Dermis microvascular lymphatic vessel endothelial cell (primary cell): ENCODE measurements around the gene RTN4RL2. TPM values are rescaled to one million over a fixed set of nuclear protein-coding genes. Genes with fewer than 3 reads are reported as not detected.

Experiments
- DNase-seq, 2 donors: peaks; one replicate each; pipeline versions ENCODE4 v3.0.0 to v3.0.0-alpha.2; 2010; ENCODE audit warnings: low read depth in 2 of 2
- total RNA-seq: library from RNA; depleted of rRNA; stranded (reverse); fragments of >200 nt; gene quantifications from 2 replicates; pipeline ENCODE4 v1.2.1, GENCODE V29; 2014

The RTN4RL2 gene
- total RNA-seq, 1 donor from 2014 or later: not detected

GRCh38 chr11:57462597-57462996 is 2.3 kb downstream of the RTN4RL2 start:
- no peak for DNase-seq

GRCh38 chr11:57463671-57464538 is 3.6 kb downstream of the RTN4RL2 start:
- no peak for DNase-seq

GRCh38 chr11:57464539-57465181 is 4.3 kb downstream of the RTN4RL2 start:
- no peak for DNase-seq

- DNase-seq: no peak
These were observed 6.4 kb downstream of the RTN4RL2 start for GRCh38 chr11:57466680-57467079.

- no peak for DNase-seq
These were observed 7.3 kb downstream of the RTN4RL2 start for GRCh38 chr11:57467508-57468157.

- DNase-seq: no peak
These were observed 7.9 kb downstream of the RTN4RL2 start for GRCh38 chr11:57468276-57468675.

GRCh38 chr11:57469268-57469667 is 8.9 kb downstream of the RTN4RL2 start:
- DNase-seq: no peak

- DNase-seq: no peak
These were observed 11.2 kb downstream of the RTN4RL2 start for GRCh38 chr11:57471496-57471895.

- no peak for DNase-seq
These were observed 13.0 kb downstream of the RTN4RL2 start for GRCh38 chr11:57473285-57473841.

GRCh38 chr11:57474017-57474802 is 13.9 kb downstream of the RTN4RL2 start:
- no peak for DNase-seq

- DNase-seq: no peak
These were observed 14.4 kb downstream of the RTN4RL2 start for GRCh38 chr11:57474803-57475115.

- DNase-seq: peak in 1 of 2 donors; percentile 47
These were observed 14.9 kb downstream of the RTN4RL2 start for GRCh38 chr11:57475191-57475590.

- DNase-seq: no peak
These were observed 15.3 kb downstream of the RTN4RL2 start for GRCh38 chr11:57475671-57476046.

- peak in 1 of 2 donors; percentile 17 for DNase-seq
These were observed 15.9 kb downstream of the RTN4RL2 start for GRCh38 chr11:57476047-57476756.

- DNase-seq: peak in 1 of 2 donors; percentile 34
These were observed 16.6 kb downstream of the RTN4RL2 start for GRCh38 chr11:57476757-57477506.

GRCh38 chr11:57477507-57478189 is 17.3 kb downstream of the RTN4RL2 start:
- DNase-seq: no peak

GRCh38 chr11:57479021-57479663 is 18.8 kb downstream of the RTN4RL2 start:
- no peak for DNase-seq

- no peak for DNase-seq
These were observed 19.6 kb downstream of the RTN4RL2 start for GRCh38 chr11:57479911-57480310.
